ENCODE results near the gene TBX19.

DNA sequence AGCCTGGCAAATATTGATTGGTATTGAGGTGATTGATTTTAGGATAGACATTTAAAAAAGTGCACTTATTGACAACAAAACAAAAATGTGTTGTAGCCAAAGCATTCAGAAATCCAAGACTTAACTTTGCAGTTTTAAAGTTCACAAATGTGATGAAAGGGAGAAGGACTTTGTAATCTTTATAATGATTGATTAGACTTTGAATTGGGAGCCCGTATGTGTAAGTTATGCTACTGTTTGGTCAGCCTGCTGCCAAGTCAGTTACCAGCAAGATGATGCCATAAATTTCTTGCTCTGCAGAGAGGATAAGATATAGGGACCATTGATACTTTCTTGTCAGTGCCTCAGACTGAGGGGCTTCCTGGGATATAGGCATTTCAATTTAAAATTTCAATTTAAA, 39.5 kb downstream of the TBX19 start:
- TF ChIP-seq, protein P1, sequence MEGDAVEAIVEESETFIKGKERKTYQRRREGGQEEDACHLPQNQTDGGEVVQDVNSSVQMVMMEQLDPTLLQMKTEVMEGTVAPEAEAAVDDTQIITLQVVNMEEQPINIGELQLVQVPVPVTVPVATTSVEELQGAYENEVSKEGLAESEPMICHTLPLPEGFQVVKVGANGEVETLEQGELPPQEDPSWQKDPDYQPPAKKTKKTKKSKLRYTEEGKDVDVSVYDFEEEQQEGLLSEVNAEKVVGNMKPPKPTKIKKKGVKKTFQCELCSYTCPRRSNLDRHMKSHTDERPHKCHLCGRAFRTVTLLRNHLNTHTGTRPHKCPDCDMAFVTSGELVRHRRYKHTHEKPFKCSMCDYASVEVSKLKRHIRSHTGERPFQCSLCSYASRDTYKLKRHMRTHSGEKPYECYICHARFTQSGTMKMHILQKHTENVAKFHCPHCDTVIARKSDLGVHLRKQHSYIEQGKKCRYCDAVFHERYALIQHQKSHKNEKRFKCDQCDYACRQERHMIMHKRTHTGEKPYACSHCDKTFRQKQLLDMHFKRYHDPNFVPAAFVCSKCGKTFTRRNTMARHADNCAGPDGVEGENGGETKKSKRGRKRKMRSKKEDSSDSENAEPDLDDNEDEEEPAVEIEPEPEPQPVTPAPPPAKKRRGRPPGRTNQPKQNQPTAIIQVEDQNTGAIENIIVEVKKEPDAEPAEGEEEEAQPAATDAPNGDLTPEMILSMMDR (IDR thresholded peaks at IDR 0.05), result no peak
- TF ChIP-seq POLR2A (IDR thresholded peaks at IDR 0.05) (no peak), EP300 (IDR thresholded peaks at IDR 0.05) (no peak)

All from tibial nerve (tissue), 4 donors.